Measurements from ENCODE around the gene SLC24A3.

GRCh38 chr20:19549896-19550295 is 337.5 kb downstream of the SLC24A3 start:
- no peak for TF ChIP-seq CTCF (conservative IDR thresholded peaks at IDR 0.05; ENCODE audit: low read length)
- no peak for TF ChIP-seq EZH2phosphoT487 (IDR thresholded peaks at IDR 0.05; ENCODE audit: borderline replicate concordance, low read depth, low read length)

Measured in OCI-LY7 (cell line).